HepG2 (cell line): ENCODE data around the gene ARMH1. TPM values are rescaled to one million over a fixed set of nuclear protein-coding genes. Genes with fewer than 3 reads are reported as not detected.
A peak's percentile ranks its signal among the peaks of the same experiment; 100 is the strongest.

Experiments used
- CREB3 ChIP-seq: sonication (generic); formaldehyde crosslinking; IDR thresholded peaks from 2 replicates; pipeline ENCODE4 v1.5.0; 2020; ENCODE audit warnings: missing genetic modification reagents
- FOXP4 ChIP-seq: sonication (generic); formaldehyde crosslinking; IDR thresholded peaks from 2 replicates; pipeline ENCODE4 v1.4.0; 2020; ENCODE audit warnings: missing genetic modification reagents
- GZF1 ChIP-seq: sonication (generic); formaldehyde crosslinking; IDR thresholded peaks from 2 replicates; pipeline ENCODE4 v1.5.1; 2020; ENCODE audit warnings: mild to moderate bottlenecking, missing genetic modification reagents
- JUNB ChIP-seq: sonication (generic); formaldehyde crosslinking; IDR thresholded peaks from 2 replicates; pipeline ENCODE4 v1.8.0; 2022; ENCODE audit warnings: missing genetic modification reagents, mild to moderate bottlenecking, borderline replicate concordance
- KDM4B ChIP-seq: sonication (generic); formaldehyde crosslinking; IDR thresholded peaks from 2 replicates; pipeline ENCODE4 v1.4.0; 2020; ENCODE audit warnings: missing genetic modification reagents
- KLF9 ChIP-seq: IDR thresholded peaks from 2 replicates; pipeline ENCODE4 v1.6.1; 2016; ENCODE audit warnings: low read depth
- LBX2 ChIP-seq: sonication (generic); formaldehyde crosslinking; IDR thresholded peaks from 2 replicates; pipeline ENCODE4 v1.5.0; 2020; ENCODE audit warnings: missing genetic modification reagents, mild to moderate bottlenecking, borderline replicate concordance
- MAX ChIP-seq: IDR thresholded peaks from 2 replicates; pipeline ENCODE4 v1.6.1; 2012; ENCODE audit warnings: inconsistent platforms
- POLR2AphosphoS2 ChIP-seq: IDR thresholded peaks from 2 replicates; pipeline ENCODE4 v1.6.1; 2011; ENCODE audit warnings: low read depth, low read length, improper control_type of control experiment
- PRMT3 ChIP-seq: sonication (generic); formaldehyde crosslinking; IDR thresholded peaks from 2 replicates; pipeline ENCODE4 v1.8.1; 2022; ENCODE audit warnings: low read depth, mild to moderate bottlenecking, moderate library complexity, missing genetic modification reagents, borderline replicate concordance
- REXO4 ChIP-seq: sonication (generic); formaldehyde crosslinking; IDR thresholded peaks from 2 replicates; pipeline ENCODE4 v1.8.0; 2022; ENCODE audit warnings: missing genetic modification reagents, mild to moderate bottlenecking, borderline replicate concordance
- SKIL ChIP-seq: sonication (generic); formaldehyde crosslinking; IDR thresholded peaks from 2 replicates; pipeline ENCODE4 v1.8.0; 2022; ENCODE audit warnings: missing genetic modification reagents, mild to moderate bottlenecking, moderate library complexity, borderline replicate concordance
- TERF1 ChIP-seq: sonication (generic); formaldehyde crosslinking; IDR thresholded peaks from 2 replicates; pipeline ENCODE4 v1.8.0; 2022; ENCODE audit warnings: mild to moderate bottlenecking, missing genetic modification reagents, moderate library complexity
- U2AF2 ChIP-seq: fragments of 200-400 bp; formaldehyde crosslinking; IDR thresholded peaks from 2 replicates; pipeline ENCODE4 v1.6.1; 2017; ENCODE audit warnings: low read depth, mild to moderate bottlenecking, low read length
- YEATS4 ChIP-seq: sonication (generic); formaldehyde crosslinking; IDR thresholded peaks from 2 replicates; pipeline ENCODE4 v1.4.0; 2020; ENCODE audit warnings: missing genetic modification reagents, borderline replicate concordance
- ZNF234 ChIP-seq: sonication (generic); formaldehyde crosslinking; conservative IDR thresholded peaks from 2 replicates; pipeline ENCODE4 v1.5.1; 2020; ENCODE audit warnings: mild to moderate bottlenecking, missing genetic modification reagents
- ZNF597 ChIP-seq: sonication (generic); formaldehyde crosslinking; IDR thresholded peaks from 2 replicates; pipeline ENCODE4 v1.5.0; 2020; ENCODE audit warnings: missing genetic modification reagents
- ZNF773 ChIP-seq: sonication (generic); formaldehyde crosslinking; IDR thresholded peaks from 2 replicates; pipeline ENCODE4 v1.4.0; 2020; ENCODE audit warnings: missing genetic modification reagents, borderline replicate concordance
- ZNF788 ChIP-seq: sonication (generic); formaldehyde crosslinking; IDR thresholded peaks from 2 replicates; pipeline ENCODE4 v1.5.0; 2020; ENCODE audit warnings: mild to moderate bottlenecking, missing genetic modification reagents, borderline replicate concordance
- polyA plus RNA-seq, 8 experiments: library from polyadenylated mRNA; depleted of rRNA in 3 of 8; stranded (reverse) in 7 of 8; unstranded in 1 of 8; fragments of >200 nt; fragmentation: Illumina TruSeq in 4 of 8; extraction: Trizol in 4 of 8; gene quantifications; 2 replicates each; pipeline versions ENCODE4 v1.2.1 to v1.2.3, GENCODE V29; 2011 to 2016; ENCODE audit warnings: low read depth in 4 of 8, missing spikeins in 1 of 8, mixed read lengths in 1 of 8; ENCODE audit not compliant: insufficient read depth in 1 of 8
- total RNA-seq, 5 experiments: library from RNA; depleted of rRNA; stranded (reverse); fragments of >200 nt; fragmentation: Illumina TruSeq; extraction: Trizol; gene quantifications; 2 replicates each; pipeline ENCODE4 v1.2.3, GENCODE V29; 2016; ENCODE audit warnings: low read depth in 1 of 5

ARMH1 gene
- total and polyA plus RNA-seq, 2 of the 13 experiments (the other 11 are each of a cell fraction or from before 2014, with no cell fraction given), result 0.69 TPM; not detected in 1

GRCh38 chr1:44681905-44682882, 7.7 kb downstream of the ARMH1 start (continued):
- peak; percentile 92 for TF ChIP-seq FOXP4 (CRISPR knock-in tag)
- 0 out of 2 replicates have a peak, but pooled peaks have one; percentile 31 for TF ChIP-seq KLF9 (CRISPR knock-in tag)
- no peak for TF ChIP-seq TERF1 (CRISPR knock-in tag)
- no peak for TF ChIP-seq GZF1 (CRISPR knock-in tag)
- TF ChIP-seq PRMT3 (CRISPR knock-in tag), result no peak
- no peak for TF ChIP-seq LBX2 (CRISPR knock-in tag)
- no peak for TF ChIP-seq ZNF234 (CRISPR knock-in tag)
- TF ChIP-seq JUNB, result no peak; the same call in 1 of the 2 replicates
- TF ChIP-seq POLR2AphosphoS2, result no peak
- peak; percentile 80; the same call in 1 of the 2 replicates for TF ChIP-seq YEATS4 (CRISPR knock-in tag)
- peak; percentile 77; the same call in 1 of the 2 replicates for TF ChIP-seq ZNF788 (CRISPR knock-in tag)
- no peak; the same call in 1 of the 2 replicates for TF ChIP-seq SKIL (CRISPR knock-in tag)
- no peak for TF ChIP-seq U2AF2
- TF ChIP-seq MAX, result peak; percentile 85
- no peak for TF ChIP-seq CREB3 (CRISPR knock-in tag)
- 0 out of 2 replicates have a peak, but pooled peaks have one; percentile 17 for TF ChIP-seq REXO4 (CRISPR knock-in tag)
- TF ChIP-seq ZNF597, result no peak
- TF ChIP-seq KDM4B, result no peak
- no peak for TF ChIP-seq ZNF773 (CRISPR knock-in tag)
